Activated B cell treated with CpG ODN at 0.5 μM for 24 hours (primary cell): Measurements from ENCODE around the gene PPIL1. TPM values are rescaled to one million over a fixed set of nuclear protein-coding genes. Genes with fewer than 3 reads are reported as not detected.

Experiments
- ATAC-seq: fragments of 200-7000 bp; cut with Tn5 transposase; one replicate; pipeline ENCODE4 v1.10.0; 2021; ENCODE audit warnings: low read depth, mild to moderate bottlenecking, moderate library complexity
- CTCF ChIA-PET: fragments of 350-600 bp; sonication (Branson Sonifier 250); formaldehyde crosslinking; loops from one replicate; lab custom pipeline; 2021; ENCODE audit warnings: antibody characterized with exemption; lab: Charles Lee
- POLR2A ChIA-PET: fragments of 350-600 bp; sonication (Branson Sonifier 250); formaldehyde crosslinking; loops from one replicate; lab custom pipeline; 2021; ENCODE audit warnings: antibody characterized with exemption; lab: Charles Lee
- DNase-seq: peaks from one replicate; pipeline ENCODE4 v3.0.0; 2022
- H3K27ac Mint-ChIP-seq: one replicate; pipeline ENCODE4 v1.8.0; 2020; ENCODE audit warnings: mixed read lengths
- H3K27me3 Mint-ChIP-seq: one replicate; pipeline ENCODE4 v1.8.0; 2021; ENCODE audit warnings: mixed read lengths
- H3K36me3 Mint-ChIP-seq: one replicate; pipeline ENCODE4 v1.8.0; 2021; ENCODE audit warnings: low read depth, mixed read lengths
- H3K4me1 Mint-ChIP-seq: one replicate; pipeline ENCODE4 v1.8.0; 2021; ENCODE audit warnings: mixed read lengths
- H3K4me3 Mint-ChIP-seq: one replicate; pipeline ENCODE4 v1.8.0; 2020; ENCODE audit warnings: mild to moderate bottlenecking, mixed read lengths
- H3K9me3 Mint-ChIP-seq: one replicate; pipeline ENCODE4 v1.8.0; 2020; ENCODE audit warnings: mixed read lengths
- intact Hi-C: fragments of 100-400 bp; cut with micrococcal nuclease; formaldehyde crosslinking; loops from one replicate; pipeline ENCODE4 v1.15.1; 2024
- total RNA-seq: library from RNA; stranded (reverse); gene quantifications from 2 replicates; pipeline ENCODE4 v1.2.3, GENCODE V29; 2022
- TF ChIP-seq, protein P1 (sequence below): fragments of 200-600 bp; IDR thresholded peaks from one replicate; pipeline ENCODE4 v1.8.0; 2022; ENCODE audit warnings: antibody characterized with exemption, mild to moderate bottlenecking

The PPIL1 gene
- total RNA-seq, 1 donor from 2014 or later = 23.4 TPM

GRCh38 chr6:36862164-36862847 lies 12.3 kb downstream of the PPIL1 start:
- no peaks in the 10 kb centered on the region for H3K27me3 Mint-ChIP-seq
- H3K9me3 Mint-ChIP-seq = no peaks in the 10 kb centered on the region
- DNase-seq (no peak), ATAC-seq (no peak)
- TF ChIP-seq, protein P1, sequence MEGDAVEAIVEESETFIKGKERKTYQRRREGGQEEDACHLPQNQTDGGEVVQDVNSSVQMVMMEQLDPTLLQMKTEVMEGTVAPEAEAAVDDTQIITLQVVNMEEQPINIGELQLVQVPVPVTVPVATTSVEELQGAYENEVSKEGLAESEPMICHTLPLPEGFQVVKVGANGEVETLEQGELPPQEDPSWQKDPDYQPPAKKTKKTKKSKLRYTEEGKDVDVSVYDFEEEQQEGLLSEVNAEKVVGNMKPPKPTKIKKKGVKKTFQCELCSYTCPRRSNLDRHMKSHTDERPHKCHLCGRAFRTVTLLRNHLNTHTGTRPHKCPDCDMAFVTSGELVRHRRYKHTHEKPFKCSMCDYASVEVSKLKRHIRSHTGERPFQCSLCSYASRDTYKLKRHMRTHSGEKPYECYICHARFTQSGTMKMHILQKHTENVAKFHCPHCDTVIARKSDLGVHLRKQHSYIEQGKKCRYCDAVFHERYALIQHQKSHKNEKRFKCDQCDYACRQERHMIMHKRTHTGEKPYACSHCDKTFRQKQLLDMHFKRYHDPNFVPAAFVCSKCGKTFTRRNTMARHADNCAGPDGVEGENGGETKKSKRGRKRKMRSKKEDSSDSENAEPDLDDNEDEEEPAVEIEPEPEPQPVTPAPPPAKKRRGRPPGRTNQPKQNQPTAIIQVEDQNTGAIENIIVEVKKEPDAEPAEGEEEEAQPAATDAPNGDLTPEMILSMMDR = no peak
- CTCF ChIA-PET = no interaction called here
- POLR2A ChIA-PET = interaction anchor here (0.6 to 1.5 kb wide), 3 partner anchors 13 to 467 kb away, joined by 3 to 6 read pairs (median 5); partner anchors contain the start of gene PPIL1
- no peak overlapping the region for H3K27ac Mint-ChIP-seq
- H3K4me1 Mint-ChIP-seq = peaks cover 5% of the 10 kb centered on the region
- intact Hi-C loops = no loop called here
- H3K4me3 Mint-ChIP-seq = no peak overlapping the region
- H3K36me3 Mint-ChIP-seq = peaks cover 74% of the 10 kb centered on the region

GRCh38 chr6:36860126-36860525 lies 14.5 kb downstream of the PPIL1 start:
- H3K27ac Mint-ChIP-seq = no peak overlapping the region
- CTCF ChIA-PET = interaction anchor here (1.8 kb wide), 1 partner anchor 9 kb away, joined by 5 read pairs; no protein-coding TSS in a partner anchor
- TF ChIP-seq, protein P1 = no peak
- no peaks in the 10 kb centered on the region for H3K9me3 Mint-ChIP-seq
- POLR2A ChIA-PET = interaction anchor here (1.1 kb wide), 1 partner anchor 126 kb away, joined by 3 read pairs; the partner anchor contains the start of gene MTCH1
- no peaks in the 10 kb centered on the region for H3K4me1 Mint-ChIP-seq
- ATAC-seq (no peak), DNase-seq (no peak)
- H3K36me3 Mint-ChIP-seq = peaks cover 74% of the 10 kb centered on the region
- no peaks in the 10 kb centered on the region for H3K27me3 Mint-ChIP-seq
- intact Hi-C loops = no loop called here
- H3K4me3 Mint-ChIP-seq = no peak overlapping the region

DNA sequence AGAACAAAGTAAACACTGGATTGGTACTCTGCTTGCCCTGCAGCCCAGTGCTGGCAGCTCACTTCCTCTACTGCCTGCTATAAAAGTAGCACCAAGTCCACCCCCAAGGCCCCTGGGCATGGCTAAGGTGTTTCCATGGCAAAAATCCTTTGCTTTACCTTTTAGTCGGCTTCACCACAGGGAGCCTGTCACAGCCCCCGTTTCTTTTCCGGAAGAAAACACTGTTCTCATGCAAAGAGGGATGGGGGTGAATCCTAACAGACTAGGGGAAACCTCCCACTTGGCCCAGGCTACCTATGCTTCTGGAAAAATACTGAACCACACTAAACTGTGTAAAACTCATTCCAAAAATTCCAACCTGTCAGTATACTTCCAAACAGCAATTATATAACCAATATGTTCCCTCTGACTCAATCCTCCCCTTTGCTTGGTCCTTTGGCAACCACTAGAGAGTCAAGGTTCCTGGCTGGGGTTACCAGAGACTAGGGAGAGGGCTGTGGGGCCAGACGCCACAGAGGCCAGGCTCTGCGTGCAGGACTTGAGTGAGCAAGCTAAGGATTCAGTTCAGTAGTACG lies 16.1 kb downstream of the PPIL1 start:
- intact Hi-C loops = no loop called here
- ChIA-PET POLR2A (no interaction called here), CTCF (interaction anchor here (0.6 kb wide), 1 partner anchor 243 kb away, joined by 3 read pairs; no protein-coding TSS in a partner anchor)
- ATAC-seq (no peak), DNase-seq (no peak)
- H3K4me1 Mint-ChIP-seq = no peaks in the 10 kb centered on the region
- no peaks in the 10 kb centered on the region for H3K27me3 Mint-ChIP-seq
- no peak overlapping the region for H3K4me3 Mint-ChIP-seq
- no peaks in the 10 kb centered on the region for H3K9me3 Mint-ChIP-seq
- H3K27ac Mint-ChIP-seq = no peak overlapping the region
- TF ChIP-seq, protein P1 = no peak
- peaks cover 76% of the 10 kb centered on the region for H3K36me3 Mint-ChIP-seq

DNA sequence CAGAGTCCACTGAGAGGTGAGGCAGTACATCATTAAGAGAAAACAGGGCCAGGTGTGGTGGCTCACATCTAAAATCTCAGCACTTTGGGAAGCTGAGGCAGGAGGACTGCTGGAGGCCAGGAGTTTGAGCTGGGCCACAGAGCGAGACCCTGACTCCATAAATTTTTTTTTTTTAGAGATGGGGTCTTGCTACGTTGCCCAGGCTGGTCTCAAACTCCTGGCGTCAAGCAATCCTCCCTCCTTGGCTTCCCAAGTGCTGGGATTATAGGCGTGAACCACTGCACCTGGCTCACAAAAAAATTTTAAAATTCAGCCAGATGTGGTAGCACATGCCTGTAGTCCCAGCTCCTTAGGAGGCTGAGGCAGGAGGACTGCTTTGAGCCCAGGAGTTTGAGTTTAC lies 17.3 kb downstream of the PPIL1 start:
- TF ChIP-seq, protein P1 = no peak
- no peak overlapping the region for H3K27ac Mint-ChIP-seq
- peaks cover 76% of the 10 kb centered on the region for H3K36me3 Mint-ChIP-seq
- DNase-seq (no peak), ATAC-seq (no peak)
- H3K27me3 Mint-ChIP-seq = no peaks in the 10 kb centered on the region
- POLR2A ChIA-PET = no interaction called here
- no peaks in the 10 kb centered on the region for H3K9me3 Mint-ChIP-seq
- CTCF ChIA-PET = no interaction called here
- intact Hi-C loops = no loop called here
- no peaks in the 10 kb centered on the region for H3K4me1 Mint-ChIP-seq
- H3K4me3 Mint-ChIP-seq = no peak overlapping the region

- TF ChIP-seq, protein P1 = no peak
- no peaks in the 10 kb centered on the region for H3K4me1 Mint-ChIP-seq
- H3K36me3 Mint-ChIP-seq = peaks cover 78% of the 10 kb centered on the region
- intact Hi-C loops = no loop called here
- POLR2A ChIA-PET = no interaction called here
- ATAC-seq (no peak), DNase-seq (no peak)
- CTCF ChIA-PET = no interaction called here
- no peaks in the 10 kb centered on the region for H3K27me3 Mint-ChIP-seq
- H3K27ac Mint-ChIP-seq = no peak overlapping the region
- H3K9me3 Mint-ChIP-seq = no peaks in the 10 kb centered on the region
- no peak overlapping the region for H3K4me3 Mint-ChIP-seq
Observed at GRCh38 chr6:36856277-36856676, 18.3 kb downstream of the PPIL1 start.
